HG03135 (cell line): ENCODE measurements around the gene DLGAP1.
"Not testable (repeated sequence)": the region's sequence is repeated elsewhere in the genome, so short reads cannot be mapped to it uniquely, and the experiment has no call there.

ENCODE experiments used
- ATAC-seq: cut with Tn5 transposase; IDR thresholded peaks from one replicate; pipeline ENCODE4 v1.9.1; 2021; ENCODE audit warnings: mild to moderate bottlenecking, moderate library complexity; ENCODE audit not compliant: unreplicated experiment

Gene DLGAP1

GRCh38 chr18:3494569-3494968, 960.5 kb downstream of the DLGAP1 start:
- no peak for ATAC-seq

DNA sequence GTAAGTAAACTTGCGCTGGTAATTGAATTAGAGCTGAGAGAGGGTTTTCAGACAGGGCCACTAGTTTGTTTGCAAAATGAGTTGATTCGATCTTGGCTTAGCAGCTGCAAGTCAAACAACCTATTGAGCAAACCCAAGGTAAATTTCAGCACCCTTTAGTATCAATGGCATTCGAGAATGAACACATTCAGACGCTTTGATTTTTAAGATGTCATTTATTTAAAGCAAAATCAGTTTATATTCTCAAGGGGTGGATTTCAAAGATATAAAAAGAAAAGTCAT, 960.9 kb downstream of the DLGAP1 start:
- no peak for ATAC-seq

GRCh38 chr18:3493501-3494244, 961.4 kb downstream of the DLGAP1 start:
- no peak for ATAC-seq

DNA sequence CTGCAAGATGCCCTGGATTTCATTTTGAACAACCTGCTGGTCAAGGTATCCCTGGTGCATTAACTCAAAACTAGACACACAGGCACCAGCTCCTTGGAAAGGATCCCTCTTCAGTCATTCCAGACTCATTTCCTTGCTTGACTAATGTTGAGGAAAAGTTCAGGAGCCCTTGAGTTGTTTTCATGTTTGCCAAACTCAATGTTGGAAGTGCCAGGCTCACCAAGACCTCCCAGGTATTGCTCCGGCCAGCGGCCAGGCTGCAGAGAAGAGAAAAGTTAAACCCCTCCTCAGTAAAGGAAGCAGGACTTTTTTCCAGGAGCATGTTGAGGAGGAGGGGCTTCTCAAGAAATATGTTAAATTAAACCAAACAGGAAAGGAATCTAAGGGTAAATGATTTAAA, 962.4 kb downstream of the DLGAP1 start:
- ATAC-seq, result no peak

DNA sequence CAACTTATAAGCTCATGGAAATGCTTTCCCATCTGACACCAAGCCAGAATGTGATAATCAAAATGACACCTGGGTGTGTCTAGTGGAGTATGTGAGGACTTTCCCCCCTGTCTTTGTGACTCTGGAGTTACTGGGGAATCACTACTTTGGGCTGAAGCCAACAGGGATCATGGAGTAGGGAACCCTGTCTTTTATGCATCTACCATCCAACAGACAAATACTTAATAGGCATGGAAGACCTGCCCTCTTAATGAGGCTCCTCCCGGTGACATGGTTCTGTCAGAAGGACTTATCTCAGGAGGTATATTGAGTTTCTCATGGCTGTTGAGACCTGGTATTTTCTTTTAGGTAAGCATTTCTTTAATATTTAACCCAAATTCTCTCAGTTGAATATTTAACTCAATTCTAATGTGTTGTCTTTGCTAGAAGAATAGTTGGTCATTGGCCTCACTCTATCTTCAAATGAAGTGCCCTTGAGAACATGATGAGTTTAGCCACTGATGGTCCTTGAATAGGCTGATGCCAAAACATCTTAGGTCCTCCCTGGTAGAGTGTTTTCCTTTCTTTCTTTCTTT, 963.0 kb downstream of the DLGAP1 start:
- ATAC-seq, result no peak

DNA sequence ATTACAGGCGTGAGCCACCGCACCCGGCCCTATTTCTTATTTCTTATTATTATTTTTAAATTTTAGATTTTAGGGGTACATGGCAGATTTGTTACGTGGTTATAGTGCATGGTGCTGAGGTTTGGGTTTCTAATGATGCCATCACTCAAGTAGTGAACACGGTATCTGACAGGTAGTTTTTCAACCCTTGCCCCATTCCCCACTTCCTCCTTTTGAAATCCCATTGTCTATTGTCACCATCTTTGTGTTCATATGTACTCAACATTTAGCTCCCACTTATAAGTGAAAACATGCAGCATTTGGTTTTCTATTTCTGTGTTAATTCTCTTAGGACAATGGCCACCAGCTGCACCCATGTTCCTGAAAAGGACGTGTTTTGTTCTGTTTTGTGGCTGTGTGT, 965.6 kb downstream of the DLGAP1 start:
- ATAC-seq, result no peak

GRCh38 chr18:3486512-3486911, 968.6 kb downstream of the DLGAP1 start:
- ATAC-seq, result no peak

DNA sequence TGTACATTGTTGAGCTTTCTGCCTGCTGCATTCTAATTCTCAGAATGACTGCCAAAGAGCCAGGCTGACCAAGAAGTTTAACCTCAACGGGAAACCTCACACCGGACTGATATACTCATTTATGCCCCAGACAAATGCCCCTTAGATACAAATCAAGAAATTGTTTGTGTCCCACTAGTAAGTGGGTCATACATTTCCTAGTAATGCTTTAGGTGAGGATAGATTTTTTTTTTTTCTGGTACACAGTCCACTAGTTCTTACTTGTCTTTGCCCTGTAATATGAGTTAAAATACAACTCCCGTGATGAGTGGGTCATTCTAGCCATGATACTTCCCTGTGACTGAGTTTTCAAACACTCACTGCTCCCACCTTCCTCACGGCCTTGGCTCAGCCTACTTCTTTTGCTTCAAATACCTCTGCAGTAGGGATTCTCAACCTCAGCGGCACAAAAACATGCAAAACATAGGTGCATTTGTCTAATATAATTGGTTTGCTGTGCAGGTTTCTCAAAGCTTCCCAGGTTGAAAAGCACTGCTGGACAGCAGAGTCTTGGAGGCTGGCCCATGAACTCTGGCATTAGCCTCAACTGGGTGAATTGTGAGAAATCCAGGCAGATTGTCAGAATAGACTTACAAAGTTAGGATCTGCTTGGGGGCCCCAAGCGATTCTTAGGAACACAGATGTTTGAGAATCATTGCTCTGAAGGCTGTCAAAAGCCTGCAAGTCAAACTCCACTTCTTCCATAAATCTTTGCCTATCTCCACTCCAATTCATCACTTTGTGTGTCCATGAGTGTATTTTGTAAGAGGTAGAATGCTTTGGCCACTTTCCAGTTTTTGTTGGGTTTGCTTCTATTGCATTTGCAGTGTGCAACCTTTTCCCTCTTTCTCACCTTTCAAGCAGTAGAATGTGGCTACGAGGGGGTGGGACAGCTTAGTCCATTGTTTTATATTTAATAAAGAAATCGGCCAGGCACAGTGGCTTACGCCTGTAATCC, 969.7 kb downstream of the DLGAP1 start:
- ATAC-seq, result no peak

- ATAC-seq, result no peak
These were observed 972.8 kb downstream of the DLGAP1 start for GRCh38 chr18:3482258-3482657.

DNA sequence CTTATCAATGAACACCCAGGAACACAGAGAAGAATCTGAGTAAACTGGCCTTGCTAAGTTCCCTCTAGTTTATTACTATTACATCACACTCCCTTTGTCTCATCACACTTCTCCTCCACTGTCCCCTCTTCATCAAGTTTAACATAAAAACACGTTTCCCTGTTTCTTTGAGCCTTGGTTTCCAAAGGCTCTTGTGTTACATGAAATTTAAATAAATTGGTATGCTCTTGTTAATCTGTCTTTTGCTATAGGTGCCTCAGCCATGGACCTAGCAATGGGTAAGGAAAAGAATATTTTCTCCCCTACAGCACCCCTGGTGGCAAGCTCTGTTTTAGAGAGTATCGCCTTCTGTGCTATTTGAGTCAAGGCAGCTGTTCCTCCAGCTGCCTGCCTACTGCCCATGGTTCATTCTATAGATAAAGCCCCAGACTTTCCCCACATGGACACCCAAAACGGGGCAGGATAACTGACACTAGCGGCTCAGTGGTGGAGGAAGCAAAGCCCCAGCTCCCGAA, 973.4 kb downstream of the DLGAP1 start:
- ATAC-seq, result peak; percentile 70

GRCh38 chr18:3480827-3481573, 974.1 kb downstream of the DLGAP1 start:
- no peak for ATAC-seq

DNA sequence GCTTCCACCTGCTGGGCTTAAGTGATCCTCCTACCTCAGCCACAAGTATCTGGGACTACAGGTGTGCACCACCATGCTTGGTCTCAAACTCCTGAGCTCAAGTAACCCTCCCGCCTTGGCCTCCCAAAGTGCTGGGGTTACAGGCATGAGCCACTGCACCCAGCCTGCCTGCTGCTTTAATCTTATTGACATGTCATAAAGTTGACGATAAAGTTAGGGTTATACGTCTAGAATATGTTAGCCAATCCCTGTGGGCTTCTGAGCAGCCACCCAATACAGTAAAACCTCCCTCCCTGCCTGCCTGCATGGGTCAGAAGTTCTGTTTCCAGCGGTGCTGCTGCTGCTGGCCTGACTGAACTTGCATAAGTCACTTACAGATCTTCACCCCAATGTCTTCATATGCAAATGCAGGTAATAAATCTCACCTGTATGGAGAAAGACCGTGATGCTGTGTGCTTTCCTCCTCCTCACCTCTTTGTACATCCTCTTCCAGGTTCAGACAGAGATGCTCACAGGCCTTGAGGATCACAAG, 975.1 kb downstream of the DLGAP1 start:
- ATAC-seq, result no peak

GRCh38 chr18:3478262-3478978, 976.7 kb downstream of the DLGAP1 start:
- ATAC-seq, result no peak

GRCh38 chr18:3472681-3473544, 982.2 kb downstream of the DLGAP1 start:
- ATAC-seq, result no peak

DNA sequence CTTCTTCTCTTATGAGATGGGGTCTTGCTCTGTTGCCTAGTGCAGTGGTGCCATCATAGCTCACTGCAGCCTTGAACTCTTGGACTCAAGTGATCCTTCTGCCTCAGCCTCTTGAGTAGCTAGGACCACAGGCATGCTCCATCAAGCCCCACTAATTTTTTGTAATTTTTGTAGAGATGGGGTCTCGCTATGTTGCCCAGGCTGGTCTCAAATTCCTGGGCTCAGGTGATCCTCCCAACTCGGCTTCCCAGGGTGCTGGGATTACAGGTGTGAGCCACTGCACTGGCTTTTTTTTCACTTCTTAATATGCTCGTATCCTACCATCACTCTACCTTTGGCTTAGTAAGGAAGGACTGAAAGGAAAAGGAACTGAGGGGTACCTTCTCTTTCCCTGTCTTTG, 983.0 kb downstream of the DLGAP1 start:
- ATAC-seq, result not testable (repeated sequence)

- no peak for ATAC-seq
These were observed 983.9 kb downstream of the DLGAP1 start for GRCh38 chr18:3471141-3471648.

- no peak for ATAC-seq
These were observed 986.3 kb downstream of the DLGAP1 start for GRCh38 chr18:3468833-3469232.

GRCh38 chr18:3468066-3468705, 986.9 kb downstream of the DLGAP1 start:
- ATAC-seq, result no peak
